ENCODE data around the gene DGKH. TPM values are rescaled to one million over a fixed set of nuclear protein-coding genes. Genes with fewer than 3 reads are reported as not detected.
"Not testable (repeated sequence)": the region's sequence is repeated elsewhere in the genome, so short reads cannot be mapped to it uniquely, and the experiment has no call there.

DGKH gene
- total RNA-seq, 1 donor from 2014 or later, result 2.2 TPM

DNA sequence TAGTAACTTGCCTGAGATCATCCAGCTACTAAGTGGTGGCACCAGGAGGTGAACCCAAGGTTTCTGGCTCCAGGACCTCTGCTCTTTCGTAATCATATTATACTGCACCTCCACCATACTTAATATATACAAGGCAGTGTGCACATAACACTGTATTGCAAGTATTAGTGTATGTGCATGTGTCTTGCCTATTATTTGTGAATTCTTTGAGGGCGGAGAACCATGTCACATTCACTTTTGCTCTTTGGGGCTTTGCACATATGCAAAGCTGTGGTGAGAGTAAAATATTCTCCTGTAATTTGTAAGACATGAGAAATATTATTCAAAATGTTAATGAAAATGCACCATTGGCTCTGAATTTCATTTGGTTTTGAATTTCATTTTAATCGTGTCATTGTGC, 78.6 kb downstream of the DGKH start:
- Mint-ChIP-seq H3K27ac (no peak overlapping the region), H3K9me3 (no peaks in the 10 kb centered on the region), H3K36me3 (ENCODE audit: low read depth) (no peaks in the 10 kb centered on the region), H3K4me3 (no peak overlapping the region), H3K27me3 (no peaks in the 10 kb centered on the region), H3K4me1 (no peaks in the 10 kb centered on the region)
- DNase-seq, result no peak
- ChIA-PET CTCF (no interaction called here), POLR2A (no interaction called here)
- intact Hi-C loops (cut with micrococcal nuclease), result no loop called here
- ATAC-seq (ENCODE audit: low read depth), result no peak
- TF ChIP-seq, protein P1, sequence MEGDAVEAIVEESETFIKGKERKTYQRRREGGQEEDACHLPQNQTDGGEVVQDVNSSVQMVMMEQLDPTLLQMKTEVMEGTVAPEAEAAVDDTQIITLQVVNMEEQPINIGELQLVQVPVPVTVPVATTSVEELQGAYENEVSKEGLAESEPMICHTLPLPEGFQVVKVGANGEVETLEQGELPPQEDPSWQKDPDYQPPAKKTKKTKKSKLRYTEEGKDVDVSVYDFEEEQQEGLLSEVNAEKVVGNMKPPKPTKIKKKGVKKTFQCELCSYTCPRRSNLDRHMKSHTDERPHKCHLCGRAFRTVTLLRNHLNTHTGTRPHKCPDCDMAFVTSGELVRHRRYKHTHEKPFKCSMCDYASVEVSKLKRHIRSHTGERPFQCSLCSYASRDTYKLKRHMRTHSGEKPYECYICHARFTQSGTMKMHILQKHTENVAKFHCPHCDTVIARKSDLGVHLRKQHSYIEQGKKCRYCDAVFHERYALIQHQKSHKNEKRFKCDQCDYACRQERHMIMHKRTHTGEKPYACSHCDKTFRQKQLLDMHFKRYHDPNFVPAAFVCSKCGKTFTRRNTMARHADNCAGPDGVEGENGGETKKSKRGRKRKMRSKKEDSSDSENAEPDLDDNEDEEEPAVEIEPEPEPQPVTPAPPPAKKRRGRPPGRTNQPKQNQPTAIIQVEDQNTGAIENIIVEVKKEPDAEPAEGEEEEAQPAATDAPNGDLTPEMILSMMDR (IDR thresholded peaks at IDR 0.05), result no peak

DNA sequence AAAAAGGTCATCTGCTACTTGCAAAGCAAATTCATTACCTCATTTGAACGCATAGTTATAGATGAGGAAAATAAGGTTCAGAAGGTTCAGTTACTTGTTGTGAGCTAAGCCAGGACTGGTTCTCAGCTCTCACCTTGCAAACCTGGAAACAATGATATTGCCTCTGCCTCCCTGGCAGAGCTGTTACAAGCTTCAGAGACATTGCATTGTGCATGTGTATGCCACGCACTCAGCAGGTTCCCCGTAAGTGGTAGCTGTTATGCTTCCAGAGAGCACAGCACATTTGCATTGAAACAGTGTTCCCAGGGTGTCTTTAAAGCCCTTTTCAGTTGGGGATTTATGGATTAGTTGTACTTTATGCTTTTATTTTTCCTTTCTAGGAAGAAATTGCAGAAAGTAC, 80.6 kb downstream of the DGKH start:
- intact Hi-C loops (cut with micrococcal nuclease), result no loop called here
- TF ChIP-seq, protein P1 (IDR thresholded peaks at IDR 0.05), result no peak
- H3K27me3 Mint-ChIP-seq, result no peaks in the 10 kb centered on the region
- no peak overlapping the region for H3K27ac Mint-ChIP-seq
- no peaks in the 10 kb centered on the region for H3K4me1 Mint-ChIP-seq
- no peaks in the 10 kb centered on the region for H3K36me3 Mint-ChIP-seq (ENCODE audit: low read depth)
- no peak for DNase-seq
- H3K4me3 Mint-ChIP-seq, result no peak overlapping the region
- POLR2A ChIA-PET, result no interaction called here
- no peaks in the 10 kb centered on the region for H3K9me3 Mint-ChIP-seq
- CTCF ChIA-PET, result no interaction called here
- no peak for ATAC-seq (ENCODE audit: low read depth)

- CTCF ChIA-PET, result no interaction called here
These were observed 88.1 kb downstream of the DGKH start for GRCh38 chr13:42136518-42136917.

GRCh38 chr13:42137856-42138537, 89.5 kb downstream of the DGKH start:
- peaks cover 5% of the 10 kb centered on the region for H3K9me3 Mint-ChIP-seq
- TF ChIP-seq, protein P1 (IDR thresholded peaks at IDR 0.05), result no peak
- intact Hi-C loops (cut with micrococcal nuclease), result no loop called here
- DNase-seq (no peak), ATAC-seq (ENCODE audit: low read depth) (no peak)
- ChIA-PET CTCF (no interaction called here), POLR2A (no interaction called here)
- H3K27me3 Mint-ChIP-seq, result no peaks in the 10 kb centered on the region
- H3K36me3 Mint-ChIP-seq (ENCODE audit: low read depth), result no peaks in the 10 kb centered on the region
- no peak overlapping the region for H3K4me3 Mint-ChIP-seq
- no peaks in the 10 kb centered on the region for H3K4me1 Mint-ChIP-seq
- no peak overlapping the region for H3K27ac Mint-ChIP-seq

More at GRCh38 chr13:42136518-42136917, 88.1 kb downstream of the DGKH start:
- intact Hi-C loops (cut with micrococcal nuclease), result no loop called here
- DNase-seq (no peak), ATAC-seq (ENCODE audit: low read depth) (no peak)
- H3K27ac Mint-ChIP-seq, result no peak overlapping the region
- no peaks in the 10 kb centered on the region for H3K27me3 Mint-ChIP-seq
- TF ChIP-seq, protein P1 (IDR thresholded peaks at IDR 0.05), result no peak
- POLR2A ChIA-PET, result no interaction called here
- no peaks in the 10 kb centered on the region for H3K36me3 Mint-ChIP-seq (ENCODE audit: low read depth)
- H3K9me3 Mint-ChIP-seq, result peaks cover 5% of the 10 kb centered on the region
- H3K4me3 Mint-ChIP-seq, result no peak overlapping the region
- H3K4me1 Mint-ChIP-seq, result no peaks in the 10 kb centered on the region

DNA sequence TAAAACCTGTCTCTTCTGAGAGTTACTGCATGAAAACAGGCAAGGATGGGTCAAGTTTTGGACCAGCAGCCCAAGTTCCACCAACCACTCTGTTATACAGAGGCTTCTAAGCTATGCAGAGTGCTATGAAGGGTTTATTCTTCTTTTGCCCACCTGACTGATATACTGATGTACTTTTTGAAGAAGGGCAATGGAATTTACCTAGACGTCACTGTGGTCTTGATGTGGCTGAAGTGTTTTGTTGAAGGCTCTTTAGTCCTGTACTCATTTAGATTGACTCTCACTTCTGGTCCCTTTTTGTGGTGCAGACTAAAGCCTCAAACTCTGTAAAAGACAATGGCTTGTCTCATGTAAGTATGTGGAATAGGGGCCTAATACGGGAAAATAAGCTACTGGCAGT, 92.0 kb downstream of the DGKH start:
- ChIA-PET POLR2A (interaction anchor here (0.5 kb wide), 1 partner anchor 802 kb away, joined by 7 read pairs; no protein-coding TSS in a partner anchor), CTCF (no interaction called here)
- TF ChIP-seq, protein P1 (IDR thresholded peaks at IDR 0.05), result no peak
- DNase-seq (no peak), ATAC-seq (ENCODE audit: low read depth) (no peak)
- H3K36me3 Mint-ChIP-seq (ENCODE audit: low read depth), result no peaks in the 10 kb centered on the region
- H3K27ac Mint-ChIP-seq, result no peak overlapping the region
- H3K4me1 Mint-ChIP-seq, result no peaks in the 10 kb centered on the region
- H3K4me3 Mint-ChIP-seq, result no peak overlapping the region
- H3K27me3 Mint-ChIP-seq, result no peaks in the 10 kb centered on the region
- intact Hi-C loops (cut with micrococcal nuclease), result no loop called here
- H3K9me3 Mint-ChIP-seq, result peaks cover 5% of the 10 kb centered on the region

GRCh38 chr13:42141052-42141451, 92.6 kb downstream of the DGKH start:
- H3K4me3 Mint-ChIP-seq; ATAC-seq (ENCODE audit: low read depth); H3K4me1 Mint-ChIP-seq; CTCF ChIA-PET; H3K27ac Mint-ChIP-seq; POLR2A ChIA-PET; DNase-seq; H3K9me3 Mint-ChIP-seq; H3K36me3 Mint-ChIP-seq (ENCODE audit: low read depth); H3K27me3 Mint-ChIP-seq; intact Hi-C loops (cut with micrococcal nuclease): not testable (repeated sequence)

Measured in activated B cell treated with CpG ODN at 0.5 μM for 24 hours (primary cell).